GM03348 (cell line): Measurements from ENCODE around the gene PPP6R3.

Experiments
- DNase-seq: peaks from one replicate; pipeline ENCODE4 v3.0.0; 2012; ENCODE audit warnings: low spot score

Gene PPP6R3

DNA sequence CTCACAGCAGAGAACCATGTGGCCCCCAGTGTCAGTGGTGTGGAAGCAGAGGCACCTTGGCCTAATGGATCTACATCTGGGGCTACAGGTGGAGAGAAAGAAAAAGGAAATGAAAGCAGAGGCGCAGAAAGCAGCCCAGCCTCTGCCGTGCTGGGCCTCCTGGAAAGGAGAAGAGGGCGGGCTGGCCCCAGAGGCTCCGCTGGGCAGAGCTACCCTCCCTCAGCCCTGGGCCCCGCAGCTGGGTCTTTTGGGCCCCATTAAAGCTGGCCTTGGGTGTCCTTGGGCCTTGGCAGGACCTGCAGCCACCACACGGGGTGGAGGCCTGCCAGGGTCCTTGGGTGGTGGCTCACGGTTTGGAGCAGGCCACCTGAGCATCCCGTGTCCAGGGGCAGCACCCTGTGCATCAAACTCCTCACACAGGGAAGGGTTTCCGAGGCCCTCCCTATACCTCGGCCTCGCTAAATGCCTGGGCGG is 192.2 kb downstream of the PPP6R3 start:
- DNase-seq, result no peak

DNA sequence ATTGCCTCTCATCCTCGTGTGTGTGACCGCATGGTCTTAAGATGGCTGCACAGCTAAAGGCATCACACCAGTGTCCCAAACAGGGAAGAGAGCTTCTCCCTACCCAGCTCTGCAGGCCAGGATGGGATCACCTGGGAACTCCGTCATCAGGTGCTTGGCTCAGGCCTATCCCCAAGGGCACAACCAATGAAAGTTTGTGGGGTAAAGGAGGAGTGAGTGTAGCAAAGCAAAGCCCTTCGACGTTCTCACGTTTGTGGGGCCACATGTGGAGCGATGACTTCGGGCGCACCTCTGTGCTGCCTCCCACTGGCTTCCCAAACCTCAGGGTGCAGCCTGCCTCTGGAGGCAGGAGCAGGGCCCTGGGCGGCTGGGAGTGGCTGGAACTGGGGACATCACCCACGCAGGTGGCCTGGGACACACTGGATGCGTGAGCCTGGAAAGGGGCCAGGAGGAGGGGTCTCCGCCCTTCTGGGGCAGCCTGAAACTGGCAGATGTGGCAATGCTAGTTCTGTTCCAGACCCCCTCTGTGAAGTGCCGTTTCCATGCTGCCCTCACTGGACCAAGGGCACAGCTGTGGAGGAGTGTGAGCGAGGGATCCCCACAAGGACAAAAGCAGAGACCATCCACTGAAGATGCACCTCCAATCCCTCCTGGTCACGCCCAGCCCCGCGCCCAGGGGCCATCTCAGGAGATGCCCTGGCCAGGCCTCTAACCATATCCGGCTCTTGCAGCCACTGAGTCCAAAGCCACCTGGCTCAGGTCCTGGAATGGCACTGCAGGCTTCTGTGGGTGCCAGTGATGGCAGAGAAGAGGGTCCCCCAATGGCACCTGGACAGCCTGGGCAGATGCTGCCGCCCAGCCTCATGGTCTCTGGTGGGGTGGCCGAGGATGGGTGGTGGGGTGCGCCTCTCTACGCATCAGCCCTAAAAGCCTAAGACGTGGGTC is 193.2 kb downstream of the PPP6R3 start:
- DNase-seq, result no peak

DNA sequence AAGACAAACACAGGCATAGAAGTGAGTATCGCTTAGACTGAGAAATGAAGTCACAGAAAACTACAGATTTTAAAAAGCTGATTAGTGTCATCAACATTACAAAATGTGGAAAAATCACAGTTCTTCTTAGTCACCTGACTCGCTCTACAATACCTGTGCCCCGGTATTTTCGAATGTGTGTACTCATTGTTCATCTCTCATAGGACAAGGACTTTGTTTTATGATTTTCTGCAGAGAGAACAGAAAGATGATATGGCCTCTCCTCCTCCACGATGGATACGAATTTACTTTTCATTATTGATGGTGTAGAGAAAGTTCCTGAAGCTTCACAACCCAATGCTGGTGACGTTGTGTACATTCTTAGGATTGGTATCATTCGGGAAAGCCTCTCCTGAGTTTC is 194.4 kb downstream of the PPP6R3 start:
- no peak for DNase-seq

DNA sequence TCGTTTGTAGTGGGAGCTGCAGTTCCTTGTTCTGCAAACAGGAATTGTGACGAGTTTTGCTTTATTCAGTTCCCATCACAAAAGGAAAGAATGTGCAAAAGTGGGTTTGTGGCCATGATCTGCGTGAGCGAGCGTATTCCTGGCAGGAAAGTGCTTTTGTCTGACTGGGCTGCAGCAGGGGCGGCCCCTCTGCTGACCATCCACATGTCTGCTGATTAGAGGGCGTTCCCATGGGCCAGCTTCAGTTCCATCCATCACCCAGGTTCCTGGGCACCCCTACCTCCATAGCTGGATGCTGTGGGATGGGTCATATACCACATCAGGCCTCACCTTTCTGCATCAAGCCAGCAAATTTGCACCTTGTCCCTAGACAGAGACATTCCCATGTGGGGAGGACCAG is 194.9 kb downstream of the PPP6R3 start:
- DNase-seq, result no peak

DNA sequence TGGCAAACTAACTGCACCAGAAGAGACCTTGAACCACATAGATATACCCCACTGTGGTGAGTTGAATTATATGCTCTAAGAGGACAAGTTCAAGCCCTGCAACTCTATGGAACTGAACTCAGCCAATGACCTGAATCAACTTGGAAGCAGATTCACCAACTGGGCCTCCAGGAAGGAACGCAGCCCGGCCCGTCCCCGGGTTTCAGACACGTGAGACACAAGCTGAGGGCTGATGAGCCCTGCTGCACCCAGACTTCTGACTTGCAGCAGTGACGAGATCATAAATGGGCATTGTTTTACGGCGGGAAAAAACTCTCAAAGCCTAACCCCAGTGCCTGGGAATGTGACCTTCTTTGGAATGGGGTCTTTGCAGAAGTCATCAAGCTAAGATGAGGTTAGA is 195.3 kb downstream of the PPP6R3 start:
- DNase-seq, result no peak

DNA sequence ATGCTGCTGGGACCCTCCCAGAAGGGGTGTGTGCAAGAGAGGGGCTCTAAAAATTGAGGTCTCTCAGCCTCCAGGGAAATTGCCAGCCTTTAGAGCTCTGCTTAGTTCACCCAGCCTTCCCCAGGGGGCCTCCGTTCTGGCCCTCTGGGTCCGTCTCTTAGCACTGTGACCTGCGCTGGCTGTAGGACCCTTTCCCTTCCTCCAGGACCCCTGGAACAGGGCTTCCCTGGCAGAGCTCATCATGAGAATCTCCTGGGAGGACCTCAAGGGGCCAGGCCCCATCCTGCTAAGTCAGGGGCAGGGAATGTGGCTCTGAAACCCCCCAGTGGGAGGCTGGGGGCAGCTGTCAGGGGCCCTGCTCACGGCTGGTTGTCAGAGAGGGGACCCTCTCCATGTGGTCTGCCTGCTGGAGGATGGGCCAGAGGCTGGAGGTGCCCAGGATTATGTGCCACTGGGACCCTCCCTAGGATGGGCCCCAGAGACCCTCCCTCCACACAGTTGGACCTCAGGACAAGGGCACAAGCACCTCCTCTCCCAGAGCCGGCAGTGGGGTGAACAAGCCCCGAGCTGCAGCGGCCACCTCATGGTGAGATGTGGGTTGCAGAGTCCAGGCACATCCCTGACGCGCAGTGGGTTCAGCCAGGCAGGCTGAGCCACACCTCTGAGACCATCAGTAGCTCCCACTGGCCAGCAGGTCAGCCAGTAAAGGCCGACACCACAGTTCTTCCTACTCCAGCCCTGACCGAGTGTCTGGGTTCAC is 196.6 kb downstream of the PPP6R3 start:
- DNase-seq, result no peak

DNA sequence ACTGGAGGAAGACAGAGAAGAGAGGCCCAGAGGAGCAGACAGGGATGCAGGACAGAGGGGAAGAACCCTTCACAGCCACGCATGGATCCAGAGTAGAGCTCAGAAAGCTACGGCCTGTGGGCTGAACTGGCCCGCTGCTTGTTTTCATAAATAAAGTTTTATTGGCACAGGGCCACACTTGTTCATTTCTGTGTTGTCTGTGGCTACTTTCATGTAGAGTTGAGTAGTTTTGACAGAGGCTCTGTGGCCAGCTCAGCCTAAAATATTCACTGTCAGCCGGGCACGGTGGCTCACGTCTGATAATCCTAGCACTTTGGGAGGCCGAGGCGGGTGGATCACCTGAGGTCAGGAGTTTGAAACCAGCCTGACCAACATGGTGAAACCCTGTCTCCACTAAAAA is 197.5 kb downstream of the PPP6R3 start:
- DNase-seq, result no peak

DNA sequence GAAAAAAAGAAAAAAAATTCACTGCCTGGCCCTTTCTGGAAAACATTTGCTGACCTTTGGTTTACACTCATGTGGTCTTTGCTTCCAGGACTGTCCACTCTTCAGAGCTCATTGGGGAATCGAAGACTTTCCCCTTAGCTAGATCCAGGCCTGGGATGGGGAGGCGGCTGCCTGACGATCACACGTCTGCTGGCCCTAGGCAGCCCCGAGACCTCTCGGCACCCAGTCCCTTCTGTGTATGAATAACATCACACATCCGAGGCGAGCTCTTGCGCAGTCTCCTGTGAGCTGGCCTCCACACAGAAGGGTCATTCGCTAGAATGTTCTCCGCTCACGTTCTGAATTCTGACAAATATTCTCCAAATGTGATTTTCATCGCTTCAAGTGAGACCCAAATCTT is 198.1 kb downstream of the PPP6R3 start:
- no peak for DNase-seq

DNA sequence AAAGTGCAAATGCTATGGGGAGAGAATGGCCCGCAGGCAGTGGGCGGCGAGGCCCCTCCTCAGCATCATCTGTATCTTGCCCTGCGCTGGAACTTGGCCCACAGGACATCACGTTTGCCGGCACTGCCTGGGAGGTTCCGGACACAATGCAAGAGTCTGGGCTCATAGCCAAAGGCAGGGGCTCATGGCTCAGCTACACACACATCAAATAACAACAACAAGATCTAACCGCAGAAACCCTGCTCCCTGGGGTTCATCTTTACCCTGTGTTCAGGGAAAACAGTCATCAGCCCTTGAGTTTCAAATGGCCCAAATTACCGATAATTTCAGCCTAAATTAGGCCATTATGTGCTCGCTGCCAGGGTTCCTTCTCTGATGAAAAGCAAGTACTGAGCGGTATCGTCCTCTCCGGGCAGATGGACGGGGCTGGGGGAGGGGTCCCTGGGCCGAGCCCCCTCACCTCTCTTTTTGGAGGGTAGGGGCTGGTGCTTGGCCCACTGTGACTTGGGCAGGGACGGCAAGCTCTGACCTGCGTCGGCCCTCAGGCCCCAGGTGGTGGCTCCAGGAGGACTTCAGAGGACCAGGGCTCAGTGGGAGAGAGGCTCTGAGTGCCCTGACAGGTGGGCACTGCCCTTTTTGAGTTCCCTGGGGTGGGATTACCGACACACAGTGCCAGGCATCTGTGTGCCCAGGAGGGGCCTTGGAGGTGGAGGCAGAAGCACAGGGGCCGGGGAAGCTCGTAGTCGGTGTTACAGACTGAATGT is 198.8 kb downstream of the PPP6R3 start:
- peak; percentile 64 for DNase-seq

DNA sequence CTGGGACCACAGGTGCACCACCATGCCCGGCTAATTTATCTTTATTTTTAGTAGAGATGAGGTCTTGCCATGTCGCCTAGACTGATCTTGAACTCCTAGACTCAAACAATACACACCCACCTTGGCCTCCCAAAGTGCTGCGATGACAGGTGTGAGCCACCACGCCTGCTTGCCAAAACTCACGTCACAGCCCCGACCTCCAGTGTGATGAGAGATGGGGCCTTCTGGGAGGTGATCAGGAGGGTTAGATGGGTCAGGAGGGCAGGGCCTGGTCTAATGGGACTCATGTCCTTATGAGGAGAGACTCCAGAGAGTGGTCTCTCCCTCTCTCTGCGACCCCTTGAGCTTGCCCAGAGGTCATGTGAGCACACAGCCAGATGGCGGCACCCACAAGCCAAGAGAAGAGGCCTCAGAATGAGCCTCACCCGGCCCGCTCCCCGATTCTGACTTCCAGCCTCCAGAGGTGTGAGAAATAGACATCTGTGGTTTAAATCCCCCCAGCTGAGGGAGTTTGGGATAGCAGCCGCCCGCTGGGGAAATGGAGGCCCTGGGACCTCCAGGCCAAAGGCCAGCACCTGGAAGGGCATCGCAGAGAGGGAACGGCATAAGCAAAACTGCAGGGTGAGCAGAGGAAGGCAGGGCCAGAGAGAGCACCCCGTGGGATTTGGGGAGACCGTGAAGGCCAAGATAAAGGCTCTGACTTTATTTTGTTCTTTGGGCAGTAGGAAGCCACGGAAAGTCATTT is 199.7 kb downstream of the PPP6R3 start:
- no peak for DNase-seq

DNA sequence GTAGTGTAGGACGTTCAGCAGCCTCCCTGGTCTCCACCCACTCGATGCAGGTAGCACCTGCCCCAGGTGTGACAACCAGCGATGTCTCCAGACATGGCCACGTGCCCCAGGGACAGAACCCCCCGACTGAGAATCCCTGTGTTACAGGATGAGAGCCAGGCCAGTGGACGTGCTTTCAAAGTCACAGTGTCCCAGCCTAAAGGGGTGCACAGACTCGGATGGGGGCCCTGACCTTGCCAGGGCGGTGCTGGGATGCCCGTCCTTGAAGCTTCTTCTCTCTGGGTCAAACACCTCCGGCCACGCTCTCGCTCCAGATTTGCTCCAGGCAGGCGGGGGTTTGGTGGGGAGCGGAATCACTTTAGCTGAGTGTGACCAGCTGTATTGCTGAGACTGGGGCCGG is 200.5 kb downstream of the PPP6R3 start:
- no peak for DNase-seq

DNA sequence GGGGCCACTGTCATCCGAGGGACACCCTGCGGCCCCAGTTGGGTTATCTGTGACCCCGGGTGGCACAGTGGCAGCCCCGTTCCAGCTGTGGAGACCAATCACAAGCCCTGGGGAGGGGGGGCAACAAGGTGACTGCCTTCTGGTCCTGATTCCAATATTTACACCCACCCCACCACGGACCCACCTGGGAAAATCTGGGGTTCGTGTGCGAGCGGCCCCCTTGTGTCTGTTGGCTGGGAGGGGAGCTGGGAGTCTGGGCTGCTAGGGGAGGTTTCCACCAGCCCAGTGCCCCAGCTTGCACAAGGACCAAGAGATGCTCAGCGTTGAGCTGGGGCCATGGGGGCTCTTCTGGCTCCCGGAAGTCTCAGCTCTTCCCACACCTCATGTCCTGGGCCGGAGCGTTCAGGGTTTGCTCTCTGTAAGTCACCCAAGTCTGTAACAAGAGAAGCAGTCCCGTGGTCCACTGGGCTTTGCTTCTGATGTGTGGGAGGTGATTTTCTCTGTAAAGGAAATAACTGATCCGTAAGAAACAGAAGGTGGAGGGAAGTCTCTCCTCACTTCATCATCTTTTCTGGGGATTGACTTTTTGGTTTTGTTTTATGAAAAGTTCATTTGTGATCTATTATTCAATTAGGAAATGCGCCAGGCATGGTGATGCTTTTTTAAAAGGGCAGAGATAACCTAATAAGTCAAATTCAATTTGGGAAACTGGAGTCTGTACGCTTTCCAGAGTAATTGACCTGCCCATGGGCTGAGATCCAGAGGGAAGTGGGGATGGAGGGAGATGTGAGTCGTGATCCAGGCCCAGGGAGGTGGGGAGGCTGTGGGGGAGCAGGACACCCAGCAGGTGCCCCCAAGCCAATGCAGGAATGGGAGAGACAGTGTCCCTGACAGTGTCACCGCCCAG is 201.4 kb downstream of the PPP6R3 start:
- no peak for DNase-seq

DNA sequence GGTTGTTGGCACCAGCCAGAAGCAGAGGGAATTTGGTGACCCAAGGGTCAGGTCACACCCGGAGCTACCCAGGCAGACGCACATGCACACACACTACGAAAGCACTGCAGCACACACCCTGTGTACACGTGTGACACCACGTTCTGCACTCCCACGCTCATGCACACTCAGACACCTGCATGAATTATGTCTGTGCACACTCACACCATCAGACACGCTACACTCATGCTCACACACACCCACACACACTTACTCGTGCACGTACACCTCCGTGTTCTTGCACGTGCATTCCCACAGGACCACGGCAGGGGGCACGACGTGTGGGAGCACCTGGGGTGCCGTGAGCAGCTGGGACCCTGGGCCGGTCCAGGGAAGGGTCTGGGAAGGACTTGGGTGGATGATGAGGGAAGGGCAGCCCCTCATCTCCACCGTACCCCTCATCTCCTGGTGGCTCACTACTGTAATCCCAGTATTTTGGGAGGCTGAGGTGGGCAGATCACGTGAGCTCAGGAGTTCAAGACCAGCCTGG is 203.0 kb downstream of the PPP6R3 start:
- no peak for DNase-seq

DNA sequence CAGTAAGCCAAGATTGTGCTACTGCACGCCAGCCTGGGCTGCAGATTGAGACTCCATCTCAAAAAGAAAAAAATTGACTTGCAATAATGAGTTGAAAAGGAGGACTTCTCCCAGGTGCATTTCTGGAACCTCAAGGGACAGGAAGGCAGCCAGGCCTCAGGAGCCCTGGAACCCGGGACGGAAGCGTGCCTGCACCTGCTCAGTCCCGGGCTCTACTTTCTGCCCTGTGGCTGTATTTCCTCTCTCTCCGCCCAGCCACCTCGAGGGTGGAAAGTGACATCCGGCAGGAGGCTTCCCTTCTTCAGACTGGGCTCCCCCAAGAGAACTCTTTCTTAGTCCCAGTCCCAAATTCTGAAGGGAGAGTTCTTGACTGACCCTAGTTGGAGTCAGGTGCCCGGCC is 203.6 kb downstream of the PPP6R3 start:
- DNase-seq, result no peak

DNA sequence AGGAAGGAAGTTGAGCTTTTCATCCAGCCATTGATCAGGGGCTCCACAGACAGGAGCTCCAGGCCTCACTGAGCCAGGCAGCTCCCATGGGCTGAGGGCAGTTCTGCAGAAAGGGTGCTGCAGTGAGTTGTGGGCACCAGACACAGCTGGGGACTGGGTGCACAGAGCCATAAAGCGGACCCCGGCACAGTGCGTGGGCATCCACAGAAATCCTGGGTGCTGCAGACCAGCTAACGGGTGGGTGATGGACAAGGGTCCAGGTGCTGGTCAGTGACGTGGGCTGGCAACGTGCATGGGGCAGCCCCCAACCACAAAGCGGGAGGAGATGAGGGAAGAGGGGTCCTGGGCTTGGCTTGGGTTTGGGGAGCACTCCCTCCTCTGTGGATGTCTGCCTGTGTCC is 204.4 kb downstream of the PPP6R3 start:
- DNase-seq, result no peak
